Hematopoietic multipotent progenitor cell treated with erythropoietin and hydrocortisone succinate and interleukin-3 and kit ligand, for 6 days (in vitro differentiated cells): ENCODE results near the gene WWP2.

ENCODE experiments used
- DNase-seq: peaks from one replicate; pipeline ENCODE4 v3.0.0-alpha.2; 2015

The WWP2 gene

GRCh38 chr16:69859105-69859989 is 97.2 kb downstream of the WWP2 start:
- peak; percentile 28 for DNase-seq

GRCh38 chr16:69860233-69861231 is 98.4 kb downstream of the WWP2 start:
- no peak for DNase-seq

GRCh38 chr16:69861292-69862030 is 99.3 kb downstream of the WWP2 start:
- no peak for DNase-seq

DNA sequence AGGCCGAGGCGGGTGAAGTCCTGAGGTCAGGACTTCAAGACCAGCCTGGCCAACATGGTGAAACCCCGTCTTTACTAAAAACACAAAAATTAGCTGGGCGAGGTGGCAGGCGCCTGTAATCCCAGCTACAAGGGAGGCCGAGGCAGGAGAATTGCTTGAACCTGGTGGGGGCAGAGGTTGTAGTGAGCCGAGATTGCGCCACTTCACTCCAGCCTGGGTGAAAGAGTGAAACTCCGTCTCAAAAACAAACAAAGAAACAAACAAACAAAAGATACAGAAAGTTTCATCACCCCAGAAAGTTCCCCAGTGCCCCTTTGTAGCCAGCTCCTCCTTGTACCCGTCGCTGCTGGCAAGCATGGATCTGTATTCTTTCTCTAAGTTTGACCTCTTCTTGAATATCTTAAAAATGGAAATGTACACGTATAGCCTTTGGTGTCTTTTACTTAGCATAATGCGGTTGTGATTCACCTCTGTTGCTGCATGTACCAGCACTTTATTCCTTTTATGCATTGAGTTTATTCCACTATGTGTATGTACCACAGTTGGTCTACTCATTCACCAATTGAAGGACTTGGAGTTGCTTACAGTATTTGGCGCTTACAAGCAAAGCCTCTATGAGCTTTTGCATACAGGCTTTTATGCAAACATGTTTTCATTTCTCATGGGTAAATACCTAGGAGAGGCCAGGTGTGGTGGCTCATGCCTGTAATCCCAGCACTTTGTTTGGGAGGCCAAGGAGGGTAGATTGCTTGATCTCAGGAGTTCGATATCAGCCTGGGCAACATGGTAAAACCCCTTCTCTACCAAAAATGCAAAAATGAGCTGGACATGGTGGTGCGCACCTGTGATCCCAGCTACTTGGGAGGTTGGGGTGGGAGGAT is 101.5 kb downstream of the WWP2 start:
- DNase-seq = no peak

DNA sequence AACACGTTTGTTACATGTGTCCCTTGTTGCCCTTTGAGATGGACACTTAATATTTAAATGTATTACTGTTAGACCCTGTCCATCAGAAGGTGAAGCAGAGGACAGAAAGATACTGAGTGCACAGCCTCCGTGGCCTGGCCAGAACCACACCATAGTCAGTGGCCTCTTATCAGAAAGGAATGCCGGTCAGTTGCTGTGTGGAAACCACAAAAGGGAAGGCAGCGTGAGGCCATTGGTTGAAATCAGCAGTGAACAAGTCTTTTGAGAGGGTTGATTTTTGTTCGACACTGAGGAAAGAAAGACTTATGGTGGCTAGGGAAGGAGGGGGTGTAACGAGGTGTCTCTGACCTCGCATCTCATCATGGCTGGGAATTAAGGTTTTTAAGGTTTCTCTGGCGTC is 103.6 kb downstream of the WWP2 start:
- peak; percentile 82 for DNase-seq

DNA sequence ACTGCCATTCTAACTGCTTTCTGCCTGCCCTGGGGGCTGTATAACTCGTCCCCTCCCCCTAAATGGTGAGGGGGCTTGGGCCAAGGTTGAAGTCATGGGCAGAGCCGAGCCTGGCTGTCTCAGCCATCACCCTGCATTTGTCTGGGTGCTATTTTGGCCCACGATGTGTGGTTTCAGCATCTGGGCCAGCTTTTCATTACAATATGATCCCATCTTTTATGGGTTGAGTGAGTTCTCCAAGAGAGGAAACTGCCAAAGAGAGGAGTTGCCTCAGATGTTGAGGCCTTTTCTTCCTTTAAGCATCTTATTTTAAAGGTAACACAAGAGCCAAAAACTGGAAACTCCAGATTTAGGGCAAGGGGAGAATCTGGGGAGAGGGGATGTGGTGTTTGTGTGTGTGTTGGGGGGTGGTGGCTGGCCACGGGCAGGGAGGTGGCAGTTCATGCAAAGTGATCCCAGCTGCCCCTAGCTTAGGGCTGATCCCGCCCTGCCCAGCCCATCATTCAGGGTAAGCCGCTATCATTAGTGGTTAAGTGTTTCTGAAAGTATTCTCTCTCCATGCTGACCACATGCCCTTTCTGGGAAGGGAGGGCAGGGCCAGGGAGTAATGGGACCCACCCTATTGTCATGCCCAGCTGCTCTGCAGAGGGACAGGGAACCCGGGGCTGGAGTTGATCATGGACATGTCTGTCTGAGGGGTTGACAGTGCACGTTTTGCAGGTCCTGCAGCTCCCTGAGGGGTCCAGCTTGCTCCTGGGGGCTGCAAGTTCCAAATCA is 105.8 kb downstream of the WWP2 start:
- peak; percentile 17 for DNase-seq

DNA sequence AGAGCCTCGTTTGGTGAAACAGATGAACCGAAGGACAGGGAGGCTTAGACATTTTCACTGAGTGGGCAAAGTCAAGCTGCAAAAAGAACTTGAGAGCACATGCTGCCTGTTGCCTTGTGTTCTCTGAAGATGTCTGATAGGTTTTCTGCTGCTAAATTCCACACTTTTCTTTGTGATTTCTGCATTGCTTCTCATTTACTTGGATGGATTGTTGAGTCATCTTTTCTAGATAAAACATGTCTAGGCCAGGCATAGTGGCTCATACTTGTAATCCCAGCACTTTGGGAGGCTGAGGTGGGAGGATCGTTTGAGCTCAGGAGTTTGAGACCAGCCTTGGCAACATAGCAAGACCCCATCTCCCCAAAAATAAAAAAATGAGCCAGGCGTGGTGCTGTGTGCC is 108.6 kb downstream of the WWP2 start:
- no peak for DNase-seq

DNA sequence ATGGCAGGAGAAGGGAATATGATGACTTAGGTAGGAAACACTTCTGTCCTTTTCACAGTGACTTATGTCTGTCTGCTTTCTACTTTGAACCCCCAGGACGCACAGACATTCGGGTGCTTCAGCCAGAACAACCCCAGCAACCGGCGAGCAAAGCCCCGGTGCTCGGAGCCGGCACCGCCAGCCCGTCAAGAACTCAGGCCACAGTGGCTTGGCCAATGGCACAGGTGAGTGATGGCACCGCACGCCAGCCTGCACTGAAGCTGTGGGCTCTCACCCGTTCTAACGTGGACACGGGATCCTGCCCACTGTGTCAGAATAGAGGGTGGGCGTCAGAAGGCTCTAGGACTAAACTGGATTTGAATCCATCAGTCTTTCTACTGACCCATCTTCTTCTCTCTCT is 109.6 kb downstream of the WWP2 start:
- no peak for DNase-seq

DNA sequence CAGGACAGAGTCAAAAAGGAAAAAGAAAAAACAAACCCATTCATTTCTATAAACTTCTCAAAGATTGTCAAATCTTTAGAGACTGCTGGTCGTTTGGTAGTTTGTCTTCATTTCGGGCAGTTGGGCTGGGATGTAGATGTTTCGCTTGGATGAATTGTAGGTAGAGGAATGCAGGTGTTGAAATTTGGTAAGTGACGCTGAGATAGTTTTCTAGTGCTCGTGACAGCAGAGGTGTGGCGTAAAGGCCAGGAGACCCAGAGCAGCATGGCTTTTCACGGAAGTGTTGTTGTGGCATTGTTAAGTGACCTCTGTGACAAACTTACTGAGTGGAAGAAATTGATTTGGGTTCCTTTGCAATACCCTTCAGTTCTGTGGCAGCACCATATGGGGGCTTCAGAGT is 110.8 kb downstream of the WWP2 start:
- DNase-seq = no peak

GRCh38 chr16:69873783-69874182 is 111.7 kb downstream of the WWP2 start:
- no peak for DNase-seq

GRCh38 chr16:69874271-69874670 is 112.1 kb downstream of the WWP2 start:
- DNase-seq = no peak

- no peak for DNase-seq
Measured at GRCh38 chr16:69880640-69881133, 118.6 kb downstream of the WWP2 start.

DNA sequence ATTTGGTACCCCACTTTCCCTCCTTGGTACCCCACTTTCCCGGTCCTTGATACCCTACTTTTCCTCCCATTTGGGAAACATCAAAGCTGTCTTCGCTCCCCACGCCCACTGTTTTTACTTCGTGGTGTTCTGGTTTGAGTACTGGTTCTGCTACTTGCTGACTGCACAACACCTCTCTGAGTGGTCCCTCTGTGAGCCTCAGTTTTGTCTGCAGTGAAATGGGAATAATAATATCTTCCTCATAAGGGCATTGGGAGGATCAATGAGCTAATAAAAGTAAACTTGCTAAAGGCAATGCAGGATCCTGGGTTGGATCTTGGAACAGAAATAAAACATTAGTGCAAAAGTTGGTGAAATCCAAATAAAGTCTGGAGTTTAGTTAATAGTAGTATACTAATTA is 119.0 kb downstream of the WWP2 start:
- DNase-seq = no peak

DNA sequence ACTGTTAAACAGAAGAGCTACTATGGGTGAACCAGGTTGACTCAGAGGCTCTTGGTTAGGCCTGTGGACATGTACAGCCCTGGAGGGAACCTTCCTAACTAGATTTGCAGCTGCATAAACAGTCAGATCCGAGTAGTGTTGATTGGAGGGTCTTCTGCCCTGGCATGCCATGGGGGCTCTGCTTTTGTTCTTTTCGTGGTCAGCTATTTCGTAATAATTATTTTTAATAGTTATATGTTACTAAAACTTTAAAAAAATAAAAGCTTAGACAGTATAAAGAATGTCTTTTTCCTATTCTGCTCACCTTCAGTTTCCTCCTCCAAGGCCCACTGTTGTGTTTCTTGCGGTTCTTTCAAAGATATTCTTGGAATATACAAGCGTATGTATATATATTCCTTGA is 121.6 kb downstream of the WWP2 start:
- no peak for DNase-seq

DNA sequence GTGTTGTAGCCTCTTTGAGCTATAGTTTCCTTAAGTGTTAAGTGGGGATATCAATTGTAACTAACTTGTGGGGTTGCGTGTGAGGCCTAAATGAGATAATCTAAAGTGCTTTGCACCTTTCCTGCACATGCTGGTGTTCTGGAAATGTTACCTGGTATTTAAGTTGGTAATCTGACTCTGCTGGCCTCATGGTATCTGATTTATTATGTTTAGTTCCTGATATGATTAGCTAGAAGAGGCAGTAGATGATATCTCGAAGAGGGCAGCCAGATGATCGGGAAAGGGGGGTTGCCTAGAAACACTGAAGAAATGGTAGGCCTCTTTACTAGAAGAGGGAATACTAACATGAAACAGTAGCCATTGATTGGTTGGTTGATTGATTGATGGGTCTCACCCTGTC is 123.6 kb downstream of the WWP2 start:
- no peak for DNase-seq

- DNase-seq = no peak
Measured at GRCh38 chr16:69886726-69887125, 124.6 kb downstream of the WWP2 start.

- no peak for DNase-seq
Measured at GRCh38 chr16:69888005-69888590, 126.0 kb downstream of the WWP2 start.

DNA sequence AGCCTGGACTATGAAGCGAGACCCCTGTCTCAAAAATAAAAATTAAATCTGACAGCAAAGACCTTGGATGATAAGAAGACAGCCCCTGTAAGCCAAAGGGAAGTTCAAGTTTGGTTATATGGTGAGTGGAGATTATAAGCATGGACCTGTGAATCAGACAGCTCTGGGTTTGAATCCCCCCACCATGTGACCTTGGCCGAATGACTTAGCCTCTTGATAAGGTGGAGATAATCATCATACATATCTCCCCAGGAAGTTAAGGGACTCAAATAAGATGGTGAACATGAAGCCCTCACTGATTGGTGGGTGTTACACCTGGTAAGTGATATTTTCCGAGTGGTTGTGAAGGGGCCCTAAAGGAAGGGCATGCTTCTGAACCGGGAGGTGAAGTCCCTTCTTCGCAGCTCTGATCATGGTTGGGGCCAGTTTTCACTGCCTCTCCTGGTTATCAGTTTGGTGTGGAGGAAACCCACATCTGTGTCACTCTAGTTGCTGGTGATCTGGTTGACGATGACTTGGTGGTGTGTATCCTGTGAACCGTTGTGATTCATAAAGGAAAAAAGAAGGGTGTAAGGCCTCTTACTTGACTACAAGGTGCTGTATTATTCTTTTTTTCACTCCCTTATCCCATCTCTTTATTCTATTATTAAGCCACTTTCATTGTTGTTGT is 127.3 kb downstream of the WWP2 start:
- DNase-seq = no peak

DNA sequence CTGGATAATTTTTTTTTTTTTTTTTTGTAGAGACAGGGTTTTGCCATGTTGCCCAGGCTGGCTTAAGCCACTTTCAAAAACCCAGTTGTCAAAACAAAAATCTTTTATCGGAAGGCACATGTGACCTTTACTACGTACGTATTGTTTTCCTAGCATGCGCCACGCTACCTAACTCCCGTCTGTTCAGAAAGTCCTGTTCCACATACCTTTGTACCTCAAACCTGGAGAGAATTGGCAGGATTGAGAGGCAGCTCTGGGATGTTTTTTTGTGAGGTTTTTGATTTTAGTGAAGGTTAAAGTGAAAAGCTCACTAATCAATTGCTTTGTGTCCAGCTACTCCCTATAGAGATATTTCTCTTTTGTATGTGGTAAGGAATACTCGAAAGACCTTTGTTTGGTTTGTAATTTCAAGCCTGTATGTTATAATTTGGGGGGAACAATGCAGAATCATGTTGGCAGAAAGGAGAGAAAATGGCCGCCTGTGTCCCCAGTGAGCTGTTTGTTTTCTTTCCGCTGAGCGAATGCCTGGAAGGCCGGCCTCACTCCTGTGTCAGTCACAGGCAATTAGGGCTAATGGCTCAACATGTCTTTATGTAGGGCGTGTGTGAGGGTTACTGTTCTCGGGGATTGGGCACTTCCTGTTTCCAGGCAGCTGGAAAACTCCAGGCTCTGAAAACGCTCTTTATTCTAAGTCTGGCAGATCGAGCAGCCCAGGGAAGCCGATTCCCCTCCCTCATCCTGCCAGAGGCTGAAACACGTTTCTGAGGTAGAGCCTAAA is 128.2 kb downstream of the WWP2 start:
- no peak for DNase-seq
